ENCODE measurements around the gene RAE1. TPM values are rescaled to one million over a fixed set of nuclear protein-coding genes. Genes with fewer than 3 reads are reported as not detected.

The RAE1 gene
- total RNA-seq, 8 experiments from 2014 or later = 27.6 to 49.5 (median 32.8) TPM

DNA sequence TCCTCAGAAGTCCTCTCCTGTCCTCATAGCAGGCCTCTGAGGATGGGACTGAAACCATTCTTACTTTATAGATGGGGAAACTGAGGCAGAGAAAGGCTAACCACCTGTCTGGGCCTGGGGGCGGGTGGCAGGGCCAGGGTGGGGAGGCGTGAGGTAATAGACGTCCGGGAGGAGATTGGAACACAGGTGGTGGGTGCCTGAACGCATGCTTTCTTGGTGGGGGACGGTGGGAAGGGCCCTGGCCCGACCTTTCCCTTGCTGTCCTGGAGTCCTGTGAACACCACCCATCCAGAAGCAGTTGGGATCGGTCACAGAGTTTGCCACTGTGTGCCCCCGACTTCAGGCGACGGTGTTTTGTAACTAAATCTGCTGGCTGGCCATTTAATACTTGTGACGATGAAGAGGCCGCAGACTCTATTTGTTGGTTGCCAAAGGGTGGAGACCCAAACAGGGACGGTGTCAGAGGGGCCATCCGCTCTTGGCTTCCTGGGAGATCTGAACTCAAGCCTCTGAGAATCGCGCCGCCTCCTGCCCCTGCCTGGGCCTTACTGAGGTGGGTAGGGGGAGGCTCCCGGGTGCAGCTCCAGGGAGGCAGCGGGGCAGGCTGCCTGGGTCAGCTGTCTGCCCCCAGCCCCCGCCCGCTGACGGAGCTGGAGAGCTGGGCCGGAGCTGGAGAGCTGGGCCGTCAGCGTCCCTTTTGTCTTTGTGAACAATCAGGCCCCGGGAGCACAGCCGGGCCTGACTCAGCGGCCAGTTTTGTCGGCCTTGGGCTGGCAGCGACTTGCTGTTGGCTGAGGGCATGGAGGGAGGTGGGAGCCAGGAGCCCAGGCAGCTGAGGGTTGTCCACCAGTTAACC lies 44.3 kb downstream of the RAE1 start:
- peaks cover 37 to 61% of the 10 kb centered on the region in 2 donors for H3K4me1 ChIP-seq (replicated peaks in 1 of 2)
- ATAC-seq (replicated peaks in 6 of 8) = peak in 6 of 8 experiments; percentile 10 to 60 (median 46)
- 7 to 60% (median 11%) methylated on average over 2 to 6 of the region's 31 CpGs; no CpG with 5 or more reads in 5 of the 10 experiments for WGBS, 10 experiments
- H3K27ac ChIP-seq = no peak overlapping the region
- no peak overlapping the region for H3K4me3 ChIP-seq
- in situ Hi-C loops (cut with MboI; ENCODE audit: low pct_unique_long_range_greater_than_20kb in 2 of 9, low sequenced_read_pairs in 9 of 9, unreplicated experiment in 9 of 9) = loop anchor here in 3 of 9 experiments (25.0 kb wide), 2 partner anchors 92 to 817 kb away; no protein-coding TSS in a partner anchor

DNA sequence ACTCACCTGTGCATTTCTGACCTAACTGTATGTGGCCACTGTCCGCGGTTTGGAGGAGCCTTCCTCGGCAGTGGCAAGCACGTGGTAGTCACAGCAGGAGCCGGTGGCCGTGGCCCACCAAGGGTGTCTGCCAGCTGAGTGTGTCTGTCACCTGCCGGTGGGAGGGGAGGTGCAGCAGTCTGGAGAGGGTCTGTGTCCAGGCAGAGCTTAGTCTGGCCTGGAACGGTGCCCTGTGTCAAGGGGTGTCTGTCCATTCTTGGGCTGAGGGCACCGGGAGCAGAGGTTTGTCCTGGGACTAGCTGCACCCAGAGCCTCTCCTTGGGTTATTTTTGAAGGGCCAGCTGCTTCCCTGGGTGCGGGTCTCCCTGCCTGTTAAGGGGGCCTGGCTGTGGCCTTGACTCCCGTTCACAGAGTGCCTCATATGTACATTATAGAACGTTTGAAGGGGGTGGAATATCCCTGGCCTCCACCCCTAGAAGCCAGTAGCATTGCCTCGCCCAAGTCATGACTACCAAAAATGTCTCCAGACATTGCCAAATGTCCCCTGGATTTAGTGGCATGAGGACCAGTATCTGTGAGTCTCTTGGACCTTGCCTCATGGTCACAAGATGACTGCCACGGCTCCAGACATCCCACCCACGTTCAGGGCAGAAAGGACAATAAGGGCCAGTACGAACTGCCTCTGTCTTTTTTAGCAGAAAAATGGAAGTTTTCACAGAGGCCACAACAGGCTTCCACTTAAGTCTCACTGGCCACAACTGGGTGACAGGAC lies 45.3 kb downstream of the RAE1 start:
- Histone ChIP-seq H3K4me1 (replicated peaks in 1 of 2) (peaks cover 30 to 57% of the 10 kb centered on the region in 2 donors), H3K27ac (no peak overlapping the region), H3K4me3 (no peak overlapping the region)
- ATAC-seq (replicated peaks in 6 of 8) = no peak
- in situ Hi-C loops (cut with MboI; ENCODE audit: low pct_unique_long_range_greater_than_20kb in 2 of 9, low sequenced_read_pairs in 9 of 9, unreplicated experiment in 9 of 9) = loop anchor here in 3 of 9 experiments (25.0 kb wide), 2 partner anchors 91 to 816 kb away; no protein-coding TSS in a partner anchor
- WGBS, 10 experiments = 69 to 100% (median 93%) methylated on average over 1 to 8 of the region's 16 CpGs; no CpG with 5 or more reads in 3 of the 10 experiments

DNA sequence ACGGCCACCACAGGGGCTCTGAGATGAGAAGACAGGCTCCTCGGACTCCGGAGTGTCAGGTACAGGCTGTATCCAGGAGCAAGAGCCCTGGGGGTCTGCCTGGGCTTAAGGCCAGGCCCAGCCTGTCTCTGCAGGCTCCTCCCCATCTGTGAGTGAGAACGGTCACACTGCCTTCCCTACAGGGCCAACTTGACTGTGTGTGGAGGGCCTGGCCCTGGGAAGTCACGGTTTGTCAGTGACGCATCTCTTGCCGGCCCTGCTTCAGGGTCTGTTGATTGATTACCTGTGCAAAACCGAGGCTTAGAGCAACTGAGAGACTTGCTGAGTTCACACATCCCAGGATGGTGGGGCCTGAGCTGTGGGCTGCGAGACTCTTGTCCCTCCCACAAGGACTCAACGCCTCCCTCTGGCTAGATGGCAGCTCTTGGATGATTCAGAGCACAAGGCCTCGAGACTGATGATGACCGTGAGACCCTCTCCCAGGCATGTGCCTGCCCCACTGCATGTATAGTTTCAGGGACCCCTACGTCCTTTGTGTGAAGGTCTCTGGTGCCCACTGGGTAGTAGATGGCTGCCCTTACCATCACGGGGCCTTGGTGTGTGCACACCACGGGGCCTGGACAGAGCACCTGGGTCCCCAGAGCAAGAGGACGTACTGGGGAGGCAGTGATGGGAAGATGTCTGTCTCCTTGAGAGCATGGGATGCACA lies 46.1 kb downstream of the RAE1 start:
- in situ Hi-C loops (cut with MboI; ENCODE audit: low pct_unique_long_range_greater_than_20kb in 2 of 9, low sequenced_read_pairs in 9 of 9, unreplicated experiment in 9 of 9) = loop anchor here in 3 of 9 experiments (25.0 kb wide), 2 partner anchors 90 to 815 kb away; no protein-coding TSS in a partner anchor
- H3K27ac ChIP-seq = no peak overlapping the region
- no peak overlapping the region for H3K4me3 ChIP-seq
- peaks cover 29 to 56% of the 10 kb centered on the region in 2 donors for H3K4me1 ChIP-seq (replicated peaks in 1 of 2)
- 73 to 100% (median 87%) methylated on average over 1 to 5 of the region's 16 CpGs; no CpG with 5 or more reads in 4 of the 10 experiments for WGBS, 10 experiments
- ATAC-seq (replicated peaks in 6 of 8) = peak in 5 of 8 experiments; percentile 25 to 65 (median 36)

DNA sequence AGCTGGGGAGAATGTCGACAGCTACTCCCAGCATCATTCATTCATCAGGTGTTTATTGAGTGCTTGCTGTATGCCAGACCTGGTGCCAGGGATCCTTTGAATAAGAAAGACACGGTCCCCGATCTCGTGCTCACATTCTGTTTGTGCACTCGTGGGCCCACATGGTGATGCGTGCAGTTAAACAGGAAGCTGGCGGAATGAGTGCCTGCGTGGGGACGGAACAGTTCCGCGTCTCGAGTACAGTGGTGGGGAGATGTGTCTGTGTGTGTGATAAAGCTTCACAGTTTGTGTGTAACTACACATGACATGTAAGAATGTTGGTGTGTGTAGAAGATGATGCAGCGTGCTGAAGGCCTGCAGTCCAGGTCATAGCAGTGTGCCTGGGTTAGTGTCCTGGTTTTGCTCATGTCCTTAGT lies 46.6 kb downstream of the RAE1 start:
- in situ Hi-C loops (cut with MboI; ENCODE audit: low pct_unique_long_range_greater_than_20kb in 2 of 9, low sequenced_read_pairs in 9 of 9, unreplicated experiment in 9 of 9) = loop anchor here in 3 of 9 experiments (25.0 kb wide), 2 partner anchors 90 to 815 kb away; no protein-coding TSS in a partner anchor

DNA sequence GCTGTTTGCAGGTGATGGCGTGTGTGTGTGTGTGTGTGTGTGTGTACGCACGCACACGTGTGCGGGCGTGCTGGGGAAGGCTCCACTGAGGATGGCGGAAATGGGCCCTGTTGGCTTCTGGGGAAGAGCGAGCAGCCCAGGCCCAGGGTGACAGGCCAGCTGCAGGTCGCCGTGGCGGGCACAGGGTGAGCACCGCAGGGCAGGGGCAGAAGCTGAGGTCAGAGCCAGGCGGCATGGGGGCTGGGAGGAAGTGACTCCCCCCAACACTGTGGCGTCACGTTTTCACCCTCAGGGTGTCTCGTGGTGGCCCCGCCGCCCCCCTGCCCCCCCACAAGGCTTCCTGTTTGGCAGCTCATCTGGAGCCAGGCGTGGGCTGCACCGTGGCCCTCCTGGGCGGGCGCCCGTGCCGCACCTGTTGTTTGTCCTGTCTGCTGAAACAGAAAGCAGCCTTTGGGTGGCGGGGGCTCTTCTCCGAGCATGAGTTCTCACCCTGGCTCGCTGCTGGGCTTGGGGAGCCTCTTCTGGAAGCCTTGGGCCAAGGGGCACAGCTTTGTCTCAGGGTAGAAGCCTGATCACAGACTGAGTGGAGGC lies 47.3 kb downstream of the RAE1 start:
- in situ Hi-C loops (cut with MboI; ENCODE audit: low pct_unique_long_range_greater_than_20kb in 2 of 9, low sequenced_read_pairs in 9 of 9, unreplicated experiment in 9 of 9) = loop anchor here in 3 of 9 experiments (25.0 kb wide), 2 partner anchors 89 to 814 kb away; no protein-coding TSS in a partner anchor
- Histone ChIP-seq H3K4me3 (no peak overlapping the region), H3K4me1 (replicated peaks in 1 of 2) (peaks cover 17 to 45% of the 10 kb centered on the region in 2 donors), H3K27ac (no peak overlapping the region)
- no peak for ATAC-seq (replicated peaks in 6 of 8)
- WGBS, 10 experiments = 67 to 100% (median 100%) methylated on average over 1 to 6 of the region's 27 CpGs; no CpG with 5 or more reads in 5 of the 10 experiments

More for the DNA sequence above, 46.6 kb downstream of the RAE1 start:
- H3K27ac ChIP-seq = no peak overlapping the region
- H3K4me3 ChIP-seq = no peak overlapping the region
- no peak for ATAC-seq (replicated peaks in 6 of 8)
- peaks cover 23 to 51% of the 10 kb centered on the region in 2 donors for H3K4me1 ChIP-seq (replicated peaks in 1 of 2)
- WGBS, 10 experiments = 73 to 100% (median 88%) methylated on average over 1 to 11 of the region's 13 CpGs; no CpG with 5 or more reads in 2 of the 10 experiments

DNA sequence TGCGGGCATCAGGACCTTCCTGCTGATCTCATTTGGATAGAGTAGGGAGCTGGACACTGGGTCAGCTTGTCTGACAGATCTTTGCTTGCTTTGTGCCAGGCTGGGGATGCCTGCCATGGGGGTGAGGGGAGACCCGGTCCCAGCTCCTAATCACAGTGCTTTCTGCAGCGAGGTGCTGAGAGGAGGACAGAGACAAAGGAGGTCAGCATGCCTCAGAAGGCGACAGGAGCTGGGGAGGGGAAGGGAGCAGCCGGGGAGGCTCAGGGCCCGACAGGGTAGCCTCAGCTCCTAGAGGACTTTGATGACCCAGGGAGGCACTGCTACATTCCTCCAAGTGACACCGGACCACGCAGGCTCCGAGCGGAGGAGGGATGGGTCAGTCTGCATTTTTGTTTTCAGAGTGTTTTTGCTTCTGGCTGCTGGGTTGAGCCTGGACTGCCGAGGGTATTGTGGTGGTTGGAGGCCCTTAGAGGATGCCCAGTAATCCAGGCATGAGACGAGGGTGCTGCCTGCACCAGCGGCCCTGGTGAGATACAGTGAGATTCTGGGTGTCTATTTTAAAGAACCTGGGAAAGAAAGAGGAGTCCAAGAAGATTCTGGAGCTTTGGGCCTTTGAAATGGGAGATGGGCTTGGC lies 48.0 kb downstream of the RAE1 start:
- peak in 2 of 8 experiments; percentile 7 to 14 for ATAC-seq (replicated peaks in 6 of 8)
- H3K27ac ChIP-seq = no peak overlapping the region

DNA sequence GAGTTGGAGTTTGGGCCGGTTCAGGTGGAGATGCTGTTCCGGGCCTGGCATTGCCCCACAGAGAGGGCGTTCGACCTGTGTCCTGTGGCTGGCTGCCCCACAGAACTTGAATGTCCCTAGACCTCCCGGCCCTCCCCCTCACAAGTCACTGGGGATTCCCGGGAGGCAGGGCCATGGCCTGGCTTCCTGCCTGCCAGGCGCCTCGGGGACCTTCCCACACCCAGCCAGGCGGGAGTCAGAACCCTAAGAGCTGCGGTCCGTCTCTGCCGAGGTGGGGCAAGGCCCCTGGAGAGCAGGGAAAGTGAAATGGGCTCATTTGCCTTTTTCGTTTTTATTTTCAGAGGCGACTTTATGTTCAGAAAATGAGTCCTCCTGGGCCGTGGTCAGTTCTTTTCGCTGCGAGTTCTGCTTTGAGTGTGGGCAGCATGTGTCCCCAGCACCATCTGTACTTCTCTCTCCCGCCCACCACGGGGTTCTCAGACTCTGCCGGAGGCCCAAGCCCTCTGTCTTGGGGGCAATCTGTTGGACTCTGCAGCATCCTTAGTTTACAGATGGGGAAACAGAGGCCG lies 48.6 kb downstream of the RAE1 start:
- ATAC-seq (replicated peaks in 6 of 8) = peak in 2 of 8 experiments; percentile 53 to 60
- no peak overlapping the region for H3K27ac ChIP-seq
- 60 to 100% (median 81%) methylated on average over 2 to 8 of the region's 21 CpGs; no CpG with 5 or more reads in 2 of the 10 experiments for WGBS, 10 experiments
- no peak overlapping the region for H3K4me3 ChIP-seq
- peaks cover 10 to 31% of the 10 kb centered on the region in 2 donors for H3K4me1 ChIP-seq (replicated peaks in 1 of 2)
- in situ Hi-C loops (cut with MboI; ENCODE audit: low pct_unique_long_range_greater_than_20kb in 2 of 9, low sequenced_read_pairs in 9 of 9, unreplicated experiment in 9 of 9) = loop anchor here in 3 of 9 experiments (25.0 kb wide), 2 partner anchors 88 to 813 kb away; no protein-coding TSS in a partner anchor

More for the DNA sequence above, 48.0 kb downstream of the RAE1 start:
- WGBS, 10 experiments = 20 to 100% (median 100%) methylated on average over 1 to 4 of the region's 13 CpGs; no CpG with 5 or more reads in 5 of the 10 experiments
- in situ Hi-C loops (cut with MboI; ENCODE audit: low pct_unique_long_range_greater_than_20kb in 2 of 9, low sequenced_read_pairs in 9 of 9, unreplicated experiment in 9 of 9) = loop anchor here in 3 of 9 experiments (25.0 kb wide), 2 partner anchors 88 to 813 kb away; no protein-coding TSS in a partner anchor
- Histone ChIP-seq H3K4me3 (no peak overlapping the region), H3K4me1 (replicated peaks in 1 of 2) (peaks cover 10 to 38% of the 10 kb centered on the region in 2 donors)

DNA sequence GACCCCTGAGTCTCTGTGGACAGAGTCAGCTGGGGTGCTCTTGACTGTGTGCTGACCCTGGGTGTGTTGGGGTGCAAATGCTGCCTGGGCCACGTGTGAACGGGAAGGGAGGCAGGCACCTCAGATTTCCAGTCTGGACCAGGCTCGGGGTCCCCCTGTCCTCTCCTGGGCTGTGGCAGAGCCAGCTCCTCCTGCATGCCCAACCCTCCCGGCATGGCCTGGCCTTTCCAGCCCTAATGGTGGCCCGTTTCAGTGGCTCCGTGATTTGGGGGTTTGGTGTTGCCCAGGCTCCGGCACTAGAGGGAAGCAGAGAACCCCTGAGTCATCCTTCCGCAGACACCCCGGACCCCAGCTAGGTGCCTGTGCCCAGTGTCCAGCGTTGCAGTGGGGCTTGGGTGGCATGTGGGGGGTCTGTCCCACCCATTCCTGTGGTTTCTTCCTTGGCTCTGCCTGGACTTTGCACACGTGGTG lies 49.2 kb downstream of the RAE1 start:
- in situ Hi-C loops (cut with MboI; ENCODE audit: low pct_unique_long_range_greater_than_20kb in 2 of 9, low sequenced_read_pairs in 9 of 9, unreplicated experiment in 9 of 9) = no loop called here
- ATAC-seq (replicated peaks in 6 of 8) = no peak
- Histone ChIP-seq H3K27ac (no peak overlapping the region), H3K4me1 (replicated peaks in 1 of 2) (peaks cover 10 to 27% of the 10 kb centered on the region in 2 donors), H3K4me3 (no peak overlapping the region)
- WGBS, 10 experiments = 80 to 100% (median 100%) methylated on average over 1 of the region's 11 CpGs; no CpG with 5 or more reads in 7 of the 10 experiments

DNA sequence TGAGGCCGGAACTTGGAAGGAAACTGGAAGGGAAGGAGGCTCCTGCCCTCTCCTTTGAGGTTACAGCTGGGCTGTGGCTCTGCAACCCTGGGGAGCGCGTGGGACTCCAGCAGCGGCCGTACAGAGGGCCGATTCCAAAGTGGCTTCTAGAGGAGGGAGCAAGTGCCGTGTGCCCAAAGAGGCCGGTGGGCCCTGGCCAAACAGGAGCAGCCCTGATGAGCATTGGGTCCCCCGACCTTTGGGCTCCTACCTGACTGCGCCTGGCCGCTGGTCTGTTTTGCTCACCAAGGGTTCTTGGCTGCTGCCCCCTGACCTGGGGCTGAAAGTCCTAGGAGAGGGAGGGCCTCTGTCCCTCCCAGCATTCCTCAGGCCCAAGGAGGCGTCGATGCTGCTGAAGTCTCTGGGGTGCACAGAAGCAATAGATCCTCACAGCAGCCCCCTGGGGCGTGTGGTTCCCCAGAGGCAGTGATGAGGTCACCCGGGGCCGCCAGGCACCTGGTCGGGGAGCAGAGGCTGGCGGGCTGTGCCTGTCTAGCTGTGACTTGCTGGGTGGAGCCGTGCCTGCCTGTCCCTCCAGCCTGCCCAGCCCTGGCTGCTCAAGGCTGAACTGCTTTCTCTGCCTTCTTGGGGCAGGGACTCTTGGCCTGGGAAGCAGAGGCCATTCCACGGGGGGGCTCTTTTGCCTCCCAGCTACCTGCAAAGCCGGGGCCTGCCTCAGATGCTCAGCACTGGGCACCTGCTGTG lies 49.9 kb downstream of the RAE1 start:
- Histone ChIP-seq H3K4me1 (replicated peaks in 1 of 2) (peaks cover 9 to 19% of the 10 kb centered on the region in 2 donors), H3K27ac (no peak overlapping the region), H3K4me3 (no peak overlapping the region)
- WGBS, 10 experiments = 70 to 100% (median 94%) methylated on average over 1 to 6 of the region's 21 CpGs; no CpG with 5 or more reads in 4 of the 10 experiments
- in situ Hi-C loops (cut with MboI; ENCODE audit: low pct_unique_long_range_greater_than_20kb in 2 of 9, low sequenced_read_pairs in 9 of 9, unreplicated experiment in 9 of 9) = no loop called here
- ATAC-seq (replicated peaks in 6 of 8) = no peak

DNA sequence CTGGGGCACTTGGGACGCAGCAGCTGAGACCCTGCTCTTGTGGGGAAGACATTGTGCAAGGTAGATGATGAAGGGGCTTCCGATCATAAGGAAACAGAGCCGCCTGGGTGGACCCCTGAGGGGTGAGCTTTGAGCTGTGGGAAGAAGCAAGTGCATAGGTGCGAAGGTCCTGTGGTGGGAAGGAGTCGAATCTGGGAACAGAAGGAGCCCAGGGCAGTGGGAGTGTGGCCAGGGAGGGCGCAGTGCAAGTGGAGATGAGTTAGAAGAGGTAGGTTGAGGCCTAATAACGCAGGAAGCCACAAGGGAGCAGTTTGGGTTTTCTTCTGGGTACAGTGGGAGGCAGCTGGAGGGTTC lies 50.5 kb downstream of the RAE1 start:
- Histone ChIP-seq H3K4me1 (replicated peaks in 1 of 2) (peaks cover 7 to 18% of the 10 kb centered on the region in 2 donors), H3K27ac (no peak overlapping the region), H3K4me3 (no peak overlapping the region)
- in situ Hi-C loops (cut with MboI; ENCODE audit: low pct_unique_long_range_greater_than_20kb in 2 of 9, low sequenced_read_pairs in 9 of 9, unreplicated experiment in 9 of 9) = no loop called here
- 78 to 100% (median 80%) methylated on average over 1 to 4 of the region's 7 CpGs; no CpG with 5 or more reads in 5 of the 10 experiments for WGBS, 10 experiments
- no peak for ATAC-seq (replicated peaks in 6 of 8)

All from motor neuron (in vitro differentiated cells).